ENCODE measurements around the gene RIPOR3. TPM values are rescaled to one million over a fixed set of nuclear protein-coding genes. Genes with fewer than 3 reads are reported as not detected.

The RIPOR3 gene
- total and polyA plus RNA-seq, 9 of the 15 experiments (the other 6 are each of a cell fraction or from before 2014, with no cell fraction given): 3.3 to 62.7 (median 21.4) TPM

DNA sequence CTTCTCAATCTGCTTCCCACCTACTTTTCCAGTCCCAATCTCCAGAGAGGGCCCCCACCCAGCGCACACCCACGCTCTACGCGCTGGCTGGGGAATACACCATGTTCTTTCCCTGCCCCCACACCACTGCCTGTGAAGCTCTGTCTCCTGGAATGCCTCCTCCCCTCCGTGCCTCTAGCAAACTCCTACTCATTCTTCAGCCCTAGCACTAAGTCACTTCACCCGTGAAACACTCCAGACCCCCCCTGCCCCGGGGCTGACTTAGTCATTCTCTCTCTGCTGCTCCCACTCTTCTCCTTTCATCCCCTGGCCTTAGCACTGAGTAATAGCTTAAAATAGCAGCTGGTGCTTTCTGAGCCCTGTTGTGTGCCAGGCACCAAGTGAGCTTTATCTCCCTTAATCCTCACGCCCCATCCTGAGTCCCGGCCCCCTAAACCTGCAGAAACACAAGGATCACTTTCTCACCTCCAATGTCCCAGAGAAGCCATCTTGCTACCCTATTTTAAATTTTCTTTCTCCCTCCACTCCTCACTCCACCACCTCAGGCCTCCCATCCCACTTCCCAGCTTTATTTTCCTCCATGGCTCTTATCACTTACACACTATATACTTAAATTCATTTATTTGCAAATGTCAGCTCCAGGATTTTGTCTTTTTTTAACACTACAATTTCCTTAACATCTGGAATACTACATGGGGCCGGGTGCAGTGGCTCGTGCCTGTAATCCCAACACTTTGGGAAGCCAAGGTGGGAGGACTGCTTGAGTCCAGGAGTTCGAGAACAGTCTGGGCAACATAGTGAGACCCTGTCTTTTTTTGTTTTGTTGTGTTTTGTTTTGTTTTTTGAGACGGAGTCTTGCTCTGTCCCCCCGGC lies 33.7 kb upstream of the RIPOR3 start (continued):
- TF ChIP-seq, protein P1, sequence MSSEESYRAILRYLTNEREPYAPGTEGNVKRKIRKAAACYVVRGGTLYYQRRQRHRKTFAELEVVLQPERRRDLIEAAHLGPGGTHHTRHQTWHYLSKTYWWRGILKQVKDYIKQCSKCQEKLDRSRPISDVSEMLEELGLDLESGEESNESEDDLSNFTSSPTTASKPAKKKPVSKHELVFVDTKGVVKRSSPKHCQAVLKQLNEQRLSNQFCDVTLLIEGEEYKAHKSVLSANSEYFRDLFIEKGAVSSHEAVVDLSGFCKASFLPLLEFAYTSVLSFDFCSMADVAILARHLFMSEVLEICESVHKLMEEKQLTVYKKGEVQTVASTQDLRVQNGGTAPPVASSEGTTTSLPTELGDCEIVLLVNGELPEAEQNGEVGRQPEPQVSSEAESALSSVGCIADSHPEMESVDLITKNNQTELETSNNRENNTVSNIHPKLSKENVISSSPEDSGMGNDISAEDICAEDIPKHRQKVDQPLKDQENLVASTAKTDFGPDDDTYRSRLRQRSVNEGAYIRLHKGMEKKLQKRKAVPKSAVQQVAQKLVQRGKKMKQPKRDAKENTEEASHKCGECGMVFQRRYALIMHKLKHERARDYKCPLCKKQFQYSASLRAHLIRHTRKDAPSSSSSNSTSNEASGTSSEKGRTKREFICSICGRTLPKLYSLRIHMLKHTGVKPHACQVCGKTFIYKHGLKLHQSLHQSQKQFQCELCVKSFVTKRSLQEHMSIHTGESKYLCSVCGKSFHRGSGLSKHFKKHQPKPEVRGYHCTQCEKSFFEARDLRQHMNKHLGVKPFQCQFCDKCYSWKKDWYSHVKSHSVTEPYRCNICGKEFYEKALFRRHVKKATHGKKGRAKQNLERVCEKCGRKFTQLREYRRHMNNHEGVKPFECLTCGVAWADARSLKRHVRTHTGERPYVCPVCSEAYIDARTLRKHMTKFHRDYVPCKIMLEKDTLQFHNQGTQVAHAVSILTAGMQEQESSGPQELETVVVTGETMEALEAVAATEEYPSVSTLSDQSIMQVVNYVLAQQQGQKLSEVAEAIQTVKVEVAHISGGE (CRISPR knock-in tag; IDR thresholded peaks at IDR 0.05): peak in 1 of 3 experiments; percentile 65; a peak in 2 of 6 replicates
- TF ChIP-seq ZFPM2 (CRISPR knock-in tag; IDR thresholded peaks at IDR 0.05) (no peak), ELF4 (CRISPR knock-in tag; IDR thresholded peaks at IDR 0.05) (no peak), TRIM24 (IDR thresholded peaks at IDR 0.05) (peak; percentile 60 to 61; a peak in 3 of 4 replicates), TOE1 (IDR thresholded peaks at IDR 0.05; ENCODE audit: borderline replicate concordance) (no peak), TOE1 (CRISPR knock-in tag; IDR thresholded peaks at IDR 0.05; ENCODE audit: borderline replicate concordance, low read depth) (no peak), TBP (optimal IDR thresholded peaks at IDR 0.05; ENCODE audit: low read depth, low read length) (no peak), PPARD (CRISPR knock-in tag; IDR thresholded peaks at IDR 0.05) (no peak), PTRF (tag; IDR thresholded peaks at IDR 0.05) (no peak), ZNF23 (CRISPR knock-in tag; IDR thresholded peaks at IDR 0.05) (no peak), ZNF134 (CRISPR knock-in tag; conservative IDR thresholded peaks at IDR 0.05) (no peak), HOXB6 (CRISPR knock-in tag; IDR thresholded peaks at IDR 0.05; ENCODE audit: borderline replicate concordance) (no peak)
- TF ChIP-seq, protein P2, sequence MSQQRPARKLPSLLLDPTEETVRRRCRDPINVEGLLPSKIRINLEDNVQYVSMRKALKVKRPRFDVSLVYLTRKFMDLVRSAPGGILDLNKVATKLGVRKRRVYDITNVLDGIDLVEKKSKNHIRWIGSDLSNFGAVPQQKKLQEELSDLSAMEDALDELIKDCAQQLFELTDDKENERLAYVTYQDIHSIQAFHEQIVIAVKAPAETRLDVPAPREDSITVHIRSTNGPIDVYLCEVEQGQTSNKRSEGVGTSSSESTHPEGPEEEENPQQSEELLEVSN (IDR thresholded peaks at IDR 0.05; ENCODE audit: borderline replicate concordance in 1 of 2, extremely low read depth in 1 of 2, insufficient read depth in 1 of 2, insufficient read length in 1 of 2, low read depth in 1 of 2, low read length in 1 of 2, poor library complexity in 1 of 2, severe bottlenecking in 1 of 2): no peak
- TF ChIP-seq, protein P3, sequence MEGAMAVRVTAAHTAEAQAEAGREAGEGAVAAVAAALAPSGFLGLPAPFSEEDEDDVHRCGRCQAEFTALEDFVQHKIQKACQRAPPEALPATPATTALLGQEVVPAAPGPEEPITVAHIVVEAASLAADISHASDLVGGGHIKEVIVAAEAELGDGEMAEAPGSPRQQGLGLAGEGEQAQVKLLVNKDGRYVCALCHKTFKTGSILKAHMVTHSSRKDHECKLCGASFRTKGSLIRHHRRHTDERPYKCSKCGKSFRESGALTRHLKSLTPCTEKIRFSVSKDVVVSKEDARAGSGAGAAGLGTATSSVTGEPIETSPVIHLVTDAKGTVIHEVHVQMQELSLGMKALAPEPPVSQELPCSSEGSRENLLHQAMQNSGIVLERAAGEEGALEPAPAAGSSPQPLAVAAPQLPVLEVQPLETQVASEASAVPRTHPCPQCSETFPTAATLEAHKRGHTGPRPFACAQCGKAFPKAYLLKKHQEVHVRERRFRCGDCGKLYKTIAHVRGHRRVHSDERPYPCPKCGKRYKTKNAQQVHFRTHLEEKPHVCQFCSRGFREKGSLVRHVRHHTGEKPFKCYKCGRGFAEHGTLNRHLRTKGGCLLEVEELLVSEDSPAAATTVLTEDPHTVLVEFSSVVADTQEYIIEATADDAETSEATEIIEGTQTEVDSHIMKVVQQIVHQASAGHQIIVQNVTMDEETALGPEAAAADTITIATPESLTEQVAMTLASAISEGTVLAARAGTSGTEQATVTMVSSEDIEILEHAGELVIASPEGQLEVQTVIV (CRISPR knock-in tag; IDR thresholded peaks at IDR 0.05; ENCODE audit: borderline replicate concordance): no peak

Measured in K562 (cell line).